Panc1 (cell line): ENCODE measurements around the gene S1PR5. TPM values are rescaled to one million over a fixed set of nuclear protein-coding genes. Genes with fewer than 3 reads are reported as not detected.

Experiments
- ATAC-seq: fragments of 200-7000 bp; cut with Tn5 transposase; 2 replicates; pipeline ENCODE4 v1.9.1; 2020; ENCODE audit warnings: mild to moderate bottlenecking, moderate library complexity
- BruUV-seq: library from RNA; stranded (reverse); fragments of 400-500 nt; replicated peaks from 2 replicates; lab custom pipeline; 2021; lab: Mats Ljungman, UMichigan
- CTCF ChIA-PET: fragments of 300-600 bp; sonication (Branson Sonifier 250); formaldehyde crosslinking; loops from one replicate; lab custom pipeline; 2022; ENCODE audit warnings: antibody characterized with exemption; lab: Charles Lee
- POLR2A ChIA-PET: fragments of 300-600 bp; sonication (Branson Sonifier 250); formaldehyde crosslinking; loops from one replicate; lab custom pipeline; 2022; ENCODE audit warnings: antibody characterized with exemption; lab: Charles Lee
- DNase-seq: peaks from one replicate; pipeline ENCODE4 v3.0.0-alpha.2; 2010; ENCODE audit warnings: low read depth, low spot score
- H3K27ac ChIP-seq: 2 replicates; pipeline ENCODE4 v1.5.1; 2011; ENCODE audit warnings: mild to moderate bottlenecking, low read length, inconsistent platforms
- H3K27me3 ChIP-seq: fragments of 200-500 bp; sonication (Bioruptor generic); 2 replicates; pipeline ENCODE4 v1.6.0; 2014; ENCODE audit warnings: low read length, inconsistent platforms; ENCODE audit not compliant: control insufficient read depth, insufficient read depth
- H3K36me3 ChIP-seq: fragments of 200-500 bp; sonication (Bioruptor generic); 2 replicates; pipeline ENCODE4 v1.5.1; 2014; ENCODE audit warnings: inconsistent platforms, mild to moderate bottlenecking, low read length, moderate library complexity; ENCODE audit not compliant: control insufficient read depth, insufficient read depth
- H3K4me1 ChIP-seq: 2 replicates; pipeline ENCODE4 v1.5.1; 2011; ENCODE audit warnings: inconsistent platforms, mild to moderate bottlenecking, low read length, moderate library complexity; ENCODE audit not compliant: control insufficient read depth, insufficient read depth
- H3K4me3 ChIP-seq, 2 experiments: 2 replicates each; pipeline ENCODE4 v1.5.1; 2011 to 2012; ENCODE audit warnings: low read depth in 2 of 2, low read length in 2 of 2, mild to moderate bottlenecking in 2 of 2, inconsistent platforms in 1 of 2, moderate library complexity in 1 of 2
- H3K9me3 ChIP-seq: fragments of 200-500 bp; sonication (Bioruptor generic); 2 replicates; pipeline ENCODE4 v1.5.1; 2014; ENCODE audit warnings: low read depth, mild to moderate bottlenecking, inconsistent platforms, low read length, moderate library complexity; ENCODE audit not compliant: control insufficient read depth, insufficient read depth
- POLR2AphosphoS5 ChIP-seq: IDR thresholded peaks from 2 replicates; pipeline ENCODE4 v1.6.1; 2012; ENCODE audit warnings: mild to moderate bottlenecking, low read depth, low read length, moderate library complexity
- REST ChIP-seq, 2 experiments: IDR thresholded peaks; 2 replicates each; pipeline ENCODE4 v1.6.1; 2011 to 2012; ENCODE audit warnings: low read depth in 2 of 2, control low read depth in 1 of 2, low read length in 1 of 2, mild to moderate bottlenecking in 1 of 2, moderate library complexity in 1 of 2; ENCODE audit not compliant: insufficient read depth in 1 of 2
- SIN3A ChIP-seq: IDR thresholded peaks from 2 replicates; pipeline ENCODE4 v1.6.1; 2012; ENCODE audit warnings: low read depth, mild to moderate bottlenecking, low read length, moderate library complexity, borderline replicate concordance; ENCODE audit not compliant: insufficient read depth
- TCF7L2 ChIP-seq: IDR thresholded peaks from 2 replicates; pipeline ENCODE4 v1.6.1; 2011; ENCODE audit warnings: mild to moderate bottlenecking, low read depth, low read length, inconsistent platforms
- in situ Hi-C: cut with HindIII; loops from 2 replicates; pipeline ENCODE4 v1.10.0; 2016; ENCODE audit warnings: low sequenced_read_pairs, low pct_unique_long_range_greater_than_20kb
- intact Hi-C: fragments of 100-400 bp; cut with micrococcal nuclease; formaldehyde crosslinking; loops from one replicate; pipeline ENCODE4 v1.10.0; 2022; ENCODE audit not compliant: unreplicated experiment
- total RNA-seq: library from RNA; stranded (reverse); gene quantifications from one replicate; pipeline ENCODE4 v1.2.1, GENCODE V29; 2021; ENCODE audit not compliant: unreplicated experiment
- TF ChIP-seq, protein P1 (sequence below): fragments of 450-650 bp; IDR thresholded peaks from 2 replicates; pipeline ENCODE4 v1.5.1; 2017; ENCODE audit warnings: mild to moderate bottlenecking

The S1PR5 gene
- total RNA-seq, 1 experiment from 2014 or later: 3.4 TPM

DNA sequence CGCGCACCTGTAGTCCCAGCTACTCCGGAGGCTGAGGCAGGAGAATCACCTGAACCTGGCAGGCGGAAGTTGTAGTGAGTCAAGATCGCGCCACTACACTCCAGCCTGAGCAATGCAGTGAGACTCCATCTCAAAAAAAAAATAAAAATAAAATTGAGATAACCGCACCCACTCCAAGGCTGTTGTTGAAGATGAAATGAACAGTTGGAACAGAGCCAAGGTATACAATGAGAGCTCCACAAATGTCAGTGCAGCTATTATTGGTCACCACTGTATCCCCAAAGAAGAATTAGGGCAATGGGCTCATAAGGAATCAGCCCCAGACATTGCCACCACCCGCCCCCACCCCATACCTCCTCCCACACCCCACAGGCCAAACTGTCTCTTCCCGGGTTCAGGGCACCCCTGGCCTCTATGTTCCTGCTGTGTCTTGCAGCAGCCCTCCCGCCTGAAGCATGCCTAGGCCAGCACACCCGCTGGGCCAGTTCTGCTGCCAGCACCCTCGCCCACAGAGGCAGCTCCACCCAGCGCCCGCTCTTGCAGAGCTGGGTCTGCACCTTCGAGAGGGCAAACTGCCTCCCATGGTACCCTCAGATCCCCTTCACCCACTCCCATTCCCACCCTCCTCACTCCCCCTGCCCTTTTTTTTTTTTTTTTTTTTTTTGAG is 3.5 kb upstream of the S1PR5 start:
- Histone ChIP-seq H3K4me3 (no peak overlapping the region), H3K36me3 (no peaks in the 10 kb centered on the region; the same call in 1 of the 2 replicates), H3K4me1 (peaks cover 13% of the 10 kb centered on the region), H3K9me3 (no peaks in the 10 kb centered on the region), H3K27me3 (no peaks in the 10 kb centered on the region), H3K27ac (no peak overlapping the region)
- DNase-seq (no peak), ATAC-seq (no peak)
- ChIA-PET CTCF (no interaction called here), POLR2A (no interaction called here)
- in situ Hi-C loops: no loop called here
- TF ChIP-seq, protein P1, sequence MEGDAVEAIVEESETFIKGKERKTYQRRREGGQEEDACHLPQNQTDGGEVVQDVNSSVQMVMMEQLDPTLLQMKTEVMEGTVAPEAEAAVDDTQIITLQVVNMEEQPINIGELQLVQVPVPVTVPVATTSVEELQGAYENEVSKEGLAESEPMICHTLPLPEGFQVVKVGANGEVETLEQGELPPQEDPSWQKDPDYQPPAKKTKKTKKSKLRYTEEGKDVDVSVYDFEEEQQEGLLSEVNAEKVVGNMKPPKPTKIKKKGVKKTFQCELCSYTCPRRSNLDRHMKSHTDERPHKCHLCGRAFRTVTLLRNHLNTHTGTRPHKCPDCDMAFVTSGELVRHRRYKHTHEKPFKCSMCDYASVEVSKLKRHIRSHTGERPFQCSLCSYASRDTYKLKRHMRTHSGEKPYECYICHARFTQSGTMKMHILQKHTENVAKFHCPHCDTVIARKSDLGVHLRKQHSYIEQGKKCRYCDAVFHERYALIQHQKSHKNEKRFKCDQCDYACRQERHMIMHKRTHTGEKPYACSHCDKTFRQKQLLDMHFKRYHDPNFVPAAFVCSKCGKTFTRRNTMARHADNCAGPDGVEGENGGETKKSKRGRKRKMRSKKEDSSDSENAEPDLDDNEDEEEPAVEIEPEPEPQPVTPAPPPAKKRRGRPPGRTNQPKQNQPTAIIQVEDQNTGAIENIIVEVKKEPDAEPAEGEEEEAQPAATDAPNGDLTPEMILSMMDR: no peak
- TF ChIP-seq TCF7L2: no peak
- TF ChIP-seq POLR2AphosphoS5: no peak
- no peak for TF ChIP-seq SIN3A
- TF ChIP-seq REST (IDR thresholded peaks at IDR 0.05; ENCODE audit: insufficient read depth in 1 of 2, low read depth in 2 of 2, low read length in 1 of 2): no peak
- no TSS peak for BruUV-seq
- intact Hi-C loops: no loop called here

DNA sequence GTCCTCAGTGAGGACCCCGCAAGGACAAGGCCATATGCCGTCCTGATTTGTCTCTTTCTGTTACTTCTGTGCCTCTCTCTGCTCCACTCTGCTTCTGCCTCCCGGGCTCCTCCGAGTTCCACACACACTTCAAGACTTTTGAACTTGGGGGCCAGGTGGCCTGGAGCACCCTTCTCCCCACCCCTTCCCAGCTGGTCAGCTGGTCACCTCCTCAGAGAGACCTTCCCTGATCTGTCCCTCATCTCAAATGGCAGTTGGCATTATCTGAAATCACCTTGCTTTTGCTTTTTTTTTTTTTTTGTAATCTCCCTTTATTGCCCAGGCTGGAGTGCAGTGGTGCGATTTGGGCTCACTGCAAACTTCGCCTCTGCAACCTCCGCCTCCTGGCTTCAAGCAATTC is 2.2 kb upstream of the S1PR5 start:
- CTCF ChIA-PET: interaction anchor here (0.7 kb wide), 1 partner anchor 200 kb away, joined by 7 read pairs; no protein-coding TSS in a partner anchor

More for the DNA sequence above, 2.2 kb upstream of the S1PR5 start:
- H3K36me3 ChIP-seq: no peaks in the 10 kb centered on the region; the same call in 1 of the 2 replicates
- H3K9me3 ChIP-seq: no peaks in the 10 kb centered on the region
- POLR2A ChIA-PET: interaction anchor here (0.6 kb wide), 1 partner anchor 16 kb away, joined by 14 read pairs; no protein-coding TSS in a partner anchor
- in situ Hi-C loops (no loop called here), intact Hi-C loops (no loop called here)
- TF ChIP-seq REST (IDR thresholded peaks at IDR 0.05; ENCODE audit: insufficient read depth in 1 of 2, low read depth in 2 of 2, low read length in 1 of 2) (no peak), SIN3A (no peak), TCF7L2 (no peak), POLR2AphosphoS5 (no peak)
- TF ChIP-seq, protein P1: no peak
- no peak for DNase-seq
- peaks cover 13% of the 10 kb centered on the region for H3K4me1 ChIP-seq
- H3K4me3 ChIP-seq: no peak overlapping the region
- BruUV-seq: no TSS peak
- ATAC-seq: no peak
- H3K27ac ChIP-seq: no peak overlapping the region
- H3K27me3 ChIP-seq: no peaks in the 10 kb centered on the region
